GM12878 (cell line): ENCODE measurements around the gene RPL22L1. TPM values are rescaled to one million over a fixed set of nuclear protein-coding genes. Genes with fewer than 3 reads are reported as not detected.
"Not testable (repeated sequence)": the region's sequence is repeated elsewhere in the genome, so short reads cannot be mapped to it uniquely, and the experiment has no call there.

ENCODE experiments used
- ATAC-seq: fragments of 200-7000 bp; cut with Tn5 transposase; 3 replicates; pipeline ENCODE4 v1.9.1; 2020; ENCODE audit warnings: mild to moderate bottlenecking, moderate library complexity
- BruUV-seq: library from RNA; stranded (reverse); fragments of 400-500 nt; replicated peaks from 2 replicates; lab custom pipeline; 2021; lab: Mats Ljungman, UMichigan
- CTCF ChIA-PET: fragments of 300-600 bp; sonication (Branson Sonifier 250); formaldehyde crosslinking; extraction: SDS; loops from one replicate; lab custom pipeline; 2021; ENCODE audit warnings: inconsistent platforms; lab: Yijun Ruan, JAX
- POLR2A ChIA-PET: fragments of 350-600 bp; formaldehyde crosslinking; extraction: SDS; loops from one replicate; lab custom pipeline; 2021; ENCODE audit warnings: inconsistent platforms; lab: Charles Lee
- RAD21 ChIA-PET: fragments of 300-600 bp; sonication (Branson Sonifier 250); formaldehyde crosslinking; loops from one replicate; lab custom pipeline; 2023; ENCODE audit warnings: antibody characterized with exemption; ENCODE audit not compliant: unreplicated experiment; lab: Charles Lee
- SMC1A ChIA-PET: fragments of 300-600 bp; sonication (Branson Sonifier 250); formaldehyde crosslinking; loops from one replicate; lab custom pipeline; 2023; ENCODE audit not compliant: unreplicated experiment, uncharacterized antibody; lab: Charles Lee
- DNase-seq: peaks from one replicate; pipeline ENCODE4 v3.0.0-alpha.2; 2011; ENCODE audit warnings: low read depth, low spot score
- FAIRE-seq: peaks from 3 replicates; lab custom pipeline; 2011; peaks lifted over from hg19 to GRCh38; lab: Jason Lieb, UNC
- H2AFZ ChIP-seq: 2 replicates; pipeline ENCODE4 v1.6.0; 2011; ENCODE audit warnings: low read depth, low read length, control low read depth; ENCODE audit not compliant: control insufficient read depth
- H3K27ac ChIP-seq: 2 replicates; pipeline ENCODE4 v1.5.1; 2011; ENCODE audit warnings: control low read depth; ENCODE audit not compliant: control insufficient read depth, insufficient read depth
- H3K27me3 ChIP-seq, 2 experiments: replicated peaks in 1 of 2; 2 replicates each; pipeline versions ENCODE4 v1.6.0 to v1.6.1; 2011; ENCODE audit warnings: low read length in 1 of 2; ENCODE audit not compliant: control insufficient read depth in 2 of 2, insufficient read depth in 2 of 2
- H3K36me3 ChIP-seq, 2 experiments: 2 replicates each; pipeline ENCODE4 v1.5.1; 2011; ENCODE audit warnings: low read length in 1 of 2; ENCODE audit not compliant: control insufficient read depth in 2 of 2, insufficient read depth in 2 of 2
- H3K4me1 ChIP-seq: 2 replicates; pipeline ENCODE4 v1.6.1; 2011; ENCODE audit warnings: mild to moderate bottlenecking, low read length, moderate library complexity, mixed read lengths; ENCODE audit not compliant: control insufficient read depth, insufficient read depth
- H3K4me2 ChIP-seq: 2 replicates; pipeline ENCODE4 v1.6.0; 2011; ENCODE audit warnings: control low read depth; ENCODE audit not compliant: control insufficient read depth, insufficient read depth
- H3K4me3 ChIP-seq: fragments of 200-600 bp; sonication (generic); 2 replicates; pipeline ENCODE4 v1.5.1; 2016
- H3K79me2 ChIP-seq: 2 replicates; pipeline ENCODE4 v1.6.0; 2011; ENCODE audit warnings: low read length; ENCODE audit not compliant: control insufficient read depth, insufficient read depth
- H3K9ac ChIP-seq: 2 replicates; pipeline ENCODE4 v1.8.0; 2011; ENCODE audit warnings: low read length, control low read depth, mixed read lengths; ENCODE audit not compliant: control insufficient read depth, insufficient read depth
- H3K9me3 ChIP-seq: replicated peaks from 3 replicates; pipeline ENCODE4 v1.5.1; 2011; ENCODE audit warnings: mild to moderate bottlenecking, low read length; ENCODE audit not compliant: control insufficient read depth, insufficient read depth
- H4K20me1 ChIP-seq: 2 replicates; pipeline ENCODE4 v1.6.0; 2011; ENCODE audit not compliant: control insufficient read depth, insufficient read depth
- ASH2L ChIP-seq: fragments of 300-600, 200-600 bp; sonication (generic); IDR thresholded peaks from 2 replicates; pipeline ENCODE4 v1.6.1; 2017; ENCODE audit warnings: low read depth, mild to moderate bottlenecking, borderline replicate concordance
- PBX3 ChIP-seq: IDR thresholded peaks from 2 replicates; pipeline ENCODE4 v1.6.1; 2011; ENCODE audit warnings: mild to moderate bottlenecking, low read depth, low read length, moderate library complexity; ENCODE audit not compliant: insufficient replicate concordance
- RFX5 ChIP-seq: IDR thresholded peaks from 2 replicates; pipeline ENCODE4 v1.6.1; 2011; ENCODE audit warnings: low read depth, low read length, improper control_type of control experiment
- RUNX3 ChIP-seq: IDR thresholded peaks from 2 replicates; pipeline ENCODE4 v1.6.1; 2012; ENCODE audit warnings: low read length, inconsistent platforms
- WGBS: methylation state at CpG from one replicate; pipeline ENCODE4 v1.1.6; 2016; ENCODE audit warnings: low lambda C conversion rate; ENCODE audit not compliant: insufficient replicate concordance, insufficient coverage; ENCODE audit errors: missing lambda C conversion rate; 5-methylcytosine and 5-hydroxymethylcytosine counted together
- in situ Hi-C: fragments of 300-500 bp; cut with MboI; formaldehyde crosslinking; loops from 9 replicates; pipeline ENCODE4 v1.14.3; 2018; ENCODE audit warnings: mixed read lengths
- intact Hi-C: fragments of 100-400 bp; cut with micrococcal nuclease; formaldehyde crosslinking; loops from one replicate; pipeline ENCODE4 v1.14.2; 2022; ENCODE audit not compliant: unreplicated experiment
- polyA plus RNA-seq, 11 experiments: library from polyadenylated mRNA; depleted of rRNA in 4 of 11; unstranded in 6 of 11; stranded (reverse) in 5 of 11; fragments of >200 nt; fragmentation: Nextera tagmentation in 4 of 11; fragmentation: Illumina TruSeq in 1 of 11; extraction: Ambion mirVana in 4 of 11; extraction: Trizol in 1 of 11; gene quantifications; 1 replicate in 1 of 11; 2 replicates in 10 of 11; pipeline versions ENCODE4 v1.2.1 to v1.2.3, GENCODE V29; 2011 to 2016; ENCODE audit warnings: inconsistent platforms in 2 of 11, missing spikeins in 2 of 11, low read depth in 1 of 11
- total RNA-seq, 4 experiments: library from RNA; depleted of rRNA in 3 of 4; stranded (reverse); fragments of >200 nt in 3 of 4; fragmentation: Illumina TruSeq in 1 of 4; extraction: Trizol in 1 of 4; gene quantifications; 2 replicates each; pipeline versions ENCODE4 v1.2.1 to v1.2.3, GENCODE V29; 2013 to 2021

Gene RPL22L1
- total and polyA plus RNA-seq, 10 of the 15 experiments (the other 5 are each of a cell fraction or from before 2014, with no cell fraction given): 203 to 803 (median 422) TPM

DNA sequence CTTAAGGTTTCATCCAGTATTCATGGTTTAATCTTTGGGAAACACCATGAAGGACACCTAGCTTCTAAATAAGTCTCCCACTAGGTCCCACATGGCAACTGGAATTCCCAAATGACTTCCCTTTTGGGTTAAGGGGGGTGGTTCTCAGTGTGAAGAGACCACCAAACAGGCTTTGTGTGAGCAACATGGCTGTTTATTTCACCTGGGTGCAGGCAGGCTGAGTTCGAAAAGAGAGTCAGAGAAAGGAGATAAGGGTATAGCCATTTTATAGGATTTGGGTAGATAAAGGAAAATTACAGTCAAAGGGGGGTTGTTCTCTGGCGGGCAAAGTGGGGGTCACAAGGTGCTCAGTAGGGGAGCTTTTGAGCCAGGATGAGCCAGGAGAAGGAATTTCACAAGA lies 52.5 kb downstream of the RPL22L1 start:
- H3K36me3 ChIP-seq, SMC1A ChIA-PET, H2AFZ ChIP-seq, POLR2A ChIA-PET, ATAC-seq, FAIRE-seq, H3K9me3 ChIP-seq, H3K27me3 ChIP-seq, intact Hi-C loops, H3K4me2 ChIP-seq, H3K9ac ChIP-seq, H3K79me2 ChIP-seq, DNase-seq, H3K27ac ChIP-seq, H4K20me1 ChIP-seq, BruUV-seq, H3K4me1 ChIP-seq, in situ Hi-C loops, RAD21 ChIA-PET, H3K4me3 ChIP-seq: not testable (repeated sequence)
- CTCF ChIA-PET: interaction anchor here (0.9 to 1.4 kb wide), 2 partner anchors 9 to 404 kb away, joined by 3 to 9 read pairs; no protein-coding TSS in a partner anchor
- WGBS: 5% methylated on average over 2 of the region's 2 CpGs

DNA sequence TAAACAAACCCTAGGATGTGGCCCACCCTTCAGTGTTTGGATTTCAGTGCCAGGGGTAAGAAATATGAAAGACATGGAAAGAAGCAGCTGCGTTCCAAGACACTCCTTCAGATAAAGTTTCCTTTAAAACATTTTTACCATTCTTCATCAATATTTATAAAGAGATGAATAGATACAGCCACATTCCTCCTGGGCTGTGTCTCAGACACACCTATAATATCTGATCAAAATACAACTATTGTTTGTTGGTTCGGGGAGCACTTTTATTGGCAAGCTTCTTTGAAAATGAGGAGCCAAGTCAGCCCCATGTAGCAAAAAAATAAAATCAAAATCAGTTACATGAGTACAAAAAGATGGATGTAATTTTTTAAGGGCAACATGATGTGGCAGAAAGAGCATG lies 53.2 kb downstream of the RPL22L1 start:
- no TSS peak for BruUV-seq
- Histone ChIP-seq H3K36me3 (no peaks in the 10 kb centered on the region), H2AFZ (no peak overlapping the region), H3K27ac (no peak overlapping the region), H3K9ac (no peak overlapping the region), H3K79me2 (no peaks in the 10 kb centered on the region), H3K27me3 (no peaks in the 10 kb centered on the region; a peak in 2 of 4 replicates), H3K9me3 (no peaks in the 10 kb centered on the region), H3K4me1 (no peaks in the 10 kb centered on the region), H3K4me2 (no peak overlapping the region), H4K20me1 (no peaks in the 10 kb centered on the region), H3K4me3 (no peak overlapping the region)
- ATAC-seq: no peak
- 2% methylated on average over 2 of the region's 2 CpGs for WGBS
- SMC1A ChIA-PET: interaction anchor here (0.7 kb wide), 1 partner anchor 403 kb away, joined by 5 read pairs; no protein-coding TSS in a partner anchor
- no peak for FAIRE-seq
- TF ChIP-seq ASH2L: no peak
- no peak for TF ChIP-seq PBX3
- no peak for TF ChIP-seq RUNX3
- TF ChIP-seq RFX5: no peak
- intact Hi-C loops: no loop called here
- RAD21 ChIA-PET: no interaction called here
- in situ Hi-C loops: no loop called here
- DNase-seq: no peak
- CTCF ChIA-PET: interaction anchor here (0.9 to 1.4 kb wide), 2 partner anchors 8 to 403 kb away, joined by 3 to 9 read pairs; no protein-coding TSS in a partner anchor
- POLR2A ChIA-PET: no interaction called here
